SK-N-SH treated with all-trans-retinoic acid at 6 μM for 48 hours (cell line): ENCODE results near the gene TRIM40.

Experiments
- ATAC-seq: fragments of 200-7000 bp; cut with Tn5 transposase; 3 replicates; pipeline ENCODE4 v1.9.1; 2020; ENCODE audit warnings: mild to moderate bottlenecking, moderate library complexity
- ARNTL ChIP-seq: fragments of 450-650 bp; formaldehyde crosslinking; IDR thresholded peaks from 2 replicates; pipeline ENCODE4 v1.5.0; 2020; ENCODE audit warnings: low read depth, mild to moderate bottlenecking, moderate library complexity, borderline replicate concordance
- BACH2 ChIP-seq: fragments of 250-450 bp; sonication (Bioruptor Pico); IDR thresholded peaks from 2 replicates; pipeline ENCODE4 v1.9.0; 2021; ENCODE audit warnings: mild to moderate bottlenecking, borderline replicate concordance
- CREB5 ChIP-seq: fragments of 250-450 bp; sonication (Bioruptor Pico); IDR thresholded peaks from 2 replicates; pipeline ENCODE4 v1.5.1; 2020; ENCODE audit warnings: low read depth, mild to moderate bottlenecking, moderate library complexity
- CSDC2 ChIP-seq: fragments of 250-450 bp; sonication (Bioruptor Pico); IDR thresholded peaks from 2 replicates; pipeline ENCODE4 v1.5.0; 2020; ENCODE audit warnings: mild to moderate bottlenecking, moderate library complexity
- CSRNP3 ChIP-seq: fragments of 250-450 bp; sonication (Bioruptor Pico); IDR thresholded peaks from 2 replicates; pipeline ENCODE4 v1.5.1; 2021; ENCODE audit warnings: mild to moderate bottlenecking, moderate library complexity
- ESRRG ChIP-seq: fragments of 250-450 bp; sonication (Bioruptor Pico); IDR thresholded peaks from 2 replicates; pipeline ENCODE4 v1.6.1; 2021; ENCODE audit warnings: mild to moderate bottlenecking
- GLIS3 ChIP-seq: fragments of 250-450 bp; sonication (Bioruptor Pico); IDR thresholded peaks from 2 replicates; pipeline ENCODE4 v1.5.0; 2020; ENCODE audit warnings: mild to moderate bottlenecking, moderate library complexity
- ISL1 ChIP-seq: fragments of 250-450 bp; sonication (Bioruptor Pico); IDR thresholded peaks from 2 replicates; pipeline ENCODE4 v2.1.2; 2022; ENCODE audit warnings: mild to moderate bottlenecking, moderate library complexity
- OSR1 ChIP-seq: fragments of 250-450 bp; sonication (Bioruptor Pico); IDR thresholded peaks from 2 replicates; pipeline ENCODE4 v1.8.0; 2022; ENCODE audit warnings: moderate library complexity, mild to moderate bottlenecking, inconsistent platforms
- PATZ1 ChIP-seq: fragments of 250-450 bp; sonication (Bioruptor Pico); IDR thresholded peaks from 2 replicates; pipeline ENCODE4 v1.8.0; 2020; ENCODE audit warnings: mild to moderate bottlenecking, moderate library complexity, borderline replicate concordance
- POU6F1 ChIP-seq: fragments of 250-450 bp; sonication (Bioruptor Pico); IDR thresholded peaks from 2 replicates; pipeline ENCODE4 v1.8.0; 2021; ENCODE audit warnings: low read depth, mild to moderate bottlenecking, moderate library complexity, borderline replicate concordance
- PPARA ChIP-seq: fragments of 250-450 bp; sonication (Bioruptor Pico); IDR thresholded peaks from 2 replicates; pipeline ENCODE4 v1.5.0; 2020; ENCODE audit warnings: mild to moderate bottlenecking, borderline replicate concordance
- RARB ChIP-seq: fragments of 250-450 bp; sonication (Bioruptor Pico); IDR thresholded peaks from 2 replicates; pipeline ENCODE4 v1.8.0; 2021; ENCODE audit warnings: mild to moderate bottlenecking, moderate library complexity
- SNAI2 ChIP-seq: fragments of 250-450 bp; sonication (Bioruptor Pico); IDR thresholded peaks from 2 replicates; pipeline ENCODE4 v1.5.0; 2020; ENCODE audit warnings: mild to moderate bottlenecking, moderate library complexity
- TCF4 ChIP-seq: fragments of 250-450 bp; sonication (Bioruptor Pico); IDR thresholded peaks from 2 replicates; pipeline ENCODE4 v1.8.0; 2021; ENCODE audit warnings: mild to moderate bottlenecking, moderate library complexity, borderline replicate concordance
- TOX ChIP-seq: fragments of 250-450 bp; sonication (Bioruptor Pico); IDR thresholded peaks from 2 replicates; pipeline ENCODE4 v1.8.0; 2021; ENCODE audit warnings: mild to moderate bottlenecking, moderate library complexity, borderline replicate concordance
- TSHZ2 ChIP-seq: fragments of 250-450 bp; sonication (Bioruptor Pico); IDR thresholded peaks from 2 replicates; pipeline ENCODE4 v1.5.0; 2020; ENCODE audit warnings: mild to moderate bottlenecking, moderate library complexity
- ZC3H10 ChIP-seq: fragments of 250-450 bp; sonication (Bioruptor Pico); IDR thresholded peaks from 2 replicates; pipeline ENCODE4 v1.5.1; 2021; ENCODE audit warnings: mild to moderate bottlenecking, moderate library complexity
- ZFP3 ChIP-seq: fragments of 250-450 bp; sonication (Bioruptor Pico); IDR thresholded peaks from 2 replicates; pipeline ENCODE4 v1.5.0; 2020; ENCODE audit warnings: mild to moderate bottlenecking, moderate library complexity
- ZFP30 ChIP-seq: fragments of 450-650 bp; formaldehyde crosslinking; IDR thresholded peaks from 2 replicates; pipeline ENCODE4 v1.5.0; 2022; ENCODE audit warnings: mild to moderate bottlenecking, moderate library complexity
- ZNF565 ChIP-seq: fragments of 450-650 bp; formaldehyde crosslinking; conservative IDR thresholded peaks from 2 replicates; pipeline ENCODE4 v1.5.0; 2020; ENCODE audit warnings: low read depth, mild to moderate bottlenecking, moderate library complexity
- ZNF70 ChIP-seq: fragments of 450-650 bp; formaldehyde crosslinking; IDR thresholded peaks from 2 replicates; pipeline ENCODE4 v1.5.0; 2020; ENCODE audit warnings: mild to moderate bottlenecking, moderate library complexity
- ZNF8 ChIP-seq: fragments of 450-650 bp; formaldehyde crosslinking; IDR thresholded peaks from 2 replicates; pipeline ENCODE4 v1.5.0; 2020; ENCODE audit warnings: mild to moderate bottlenecking, moderate library complexity

The TRIM40 gene

GRCh38 chr6:30103872-30104179 is 32.1 kb upstream of the TRIM40 start:
- no peak for TF ChIP-seq TOX (CRISPR knock-in tag)
- ATAC-seq: no peak

- ATAC-seq: no peak
- TF ChIP-seq ZFP30: no peak
- TF ChIP-seq GLIS3 (CRISPR knock-in tag): no peak
- no peak for TF ChIP-seq ARNTL (CRISPR knock-in tag)
- TF ChIP-seq TCF4 (CRISPR knock-in tag): no peak
- TF ChIP-seq ZNF70: no peak
- no peak for TF ChIP-seq BACH2
- no peak for TF ChIP-seq PPARA
- TF ChIP-seq RARB (CRISPR knock-in tag): no peak
- no peak for TF ChIP-seq SNAI2 (CRISPR knock-in tag)
- no peak for TF ChIP-seq POU6F1 (CRISPR knock-in tag)
- no peak for TF ChIP-seq ESRRG
- no peak for TF ChIP-seq ZC3H10
- TF ChIP-seq TSHZ2 (CRISPR knock-in tag): no peak
- no peak for TF ChIP-seq CREB5 (CRISPR knock-in tag)
- TF ChIP-seq CSRNP3 (CRISPR knock-in tag): no peak
- TF ChIP-seq PATZ1: no peak
Measured at GRCh38 chr6:30104661-30105060, 31.3 kb upstream of the TRIM40 start.

GRCh38 chr6:30111266-30111856 is 24.6 kb upstream of the TRIM40 start:
- no peak for TF ChIP-seq ISL1 (CRISPR knock-in tag)
- TF ChIP-seq POU6F1 (CRISPR knock-in tag): no peak
- TF ChIP-seq ZNF70: no peak
- no peak for TF ChIP-seq BACH2
- TF ChIP-seq ZFP30: no peak
- no peak for TF ChIP-seq TSHZ2 (CRISPR knock-in tag)
- TF ChIP-seq RARB (CRISPR knock-in tag): no peak
- TF ChIP-seq ZFP3 (CRISPR knock-in tag): no peak
- TF ChIP-seq ESRRG: no peak
- TF ChIP-seq TCF4 (CRISPR knock-in tag): no peak
- TF ChIP-seq GLIS3 (CRISPR knock-in tag): no peak
- TF ChIP-seq SNAI2 (CRISPR knock-in tag): no peak
- TF ChIP-seq CSDC2 (CRISPR knock-in tag): no peak
- TF ChIP-seq ZNF8 (CRISPR knock-in tag): no peak
- no peak for TF ChIP-seq TOX (CRISPR knock-in tag)
- no peak for TF ChIP-seq PPARA
- TF ChIP-seq ARNTL (CRISPR knock-in tag): no peak
- no peak for TF ChIP-seq OSR1
- TF ChIP-seq ZNF565 (CRISPR knock-in tag): no peak
- no peak for ATAC-seq
